Karpas-422 (cell line): ENCODE results near the gene PTGES3. TPM values are rescaled to one million over a fixed set of nuclear protein-coding genes. Genes with fewer than 3 reads are reported as not detected.

Experiments
- DNase-seq: peaks from one replicate; pipeline ENCODE4 v3.0.0-alpha.2; 2015
- H2AFZ ChIP-seq: fragments of 200-600 bp; sonication (generic); 2 replicates; pipeline ENCODE4 v1.6.1; 2014; ENCODE audit warnings: antibody characterized with exemption, low read length, mixed read lengths
- H3K27ac ChIP-seq: fragments of 200-600 bp; sonication (generic); 2 replicates; pipeline ENCODE4 v1.5.1; 2014; ENCODE audit warnings: mild to moderate bottlenecking, low read length, moderate library complexity
- H3K27me3 ChIP-seq: fragments of 200-600 bp; sonication (generic); 2 replicates; pipeline ENCODE4 v1.6.1; 2014; ENCODE audit warnings: low read length, mixed read lengths
- H3K36me3 ChIP-seq: fragments of 200-600 bp; sonication (generic); 2 replicates; pipeline ENCODE4 v1.6.1; 2014; ENCODE audit warnings: low read length, mixed read lengths; ENCODE audit not compliant: insufficient read depth
- H3K4me1 ChIP-seq: fragments of 200-600 bp; sonication (generic); 2 replicates; pipeline ENCODE4 v1.6.1; 2014; ENCODE audit warnings: mild to moderate bottlenecking, low read length, mixed read lengths
- H3K4me2 ChIP-seq: fragments of 200-600 bp; sonication (generic); 2 replicates; pipeline ENCODE4 v1.6.1; 2014; ENCODE audit warnings: low read length, low read depth, mild to moderate bottlenecking; ENCODE audit not compliant: poor library complexity, severe bottlenecking
- H3K4me3 ChIP-seq: fragments of 200-600 bp; sonication (generic); 2 replicates; pipeline ENCODE4 v1.5.1; 2014; ENCODE audit warnings: mild to moderate bottlenecking, antibody characterized with exemption, low read length, mixed read lengths
- H3K79me2 ChIP-seq: fragments of 200-600 bp; sonication (generic); 2 replicates; pipeline ENCODE4 v1.6.1; 2014; ENCODE audit warnings: mild to moderate bottlenecking, low read length, mixed read lengths
- H3K9ac ChIP-seq: fragments of 200-600 bp; sonication (generic); 2 replicates; pipeline ENCODE4 v1.6.0; 2014; ENCODE audit warnings: low read length
- H3K9me2 ChIP-seq: fragments of 200-600 bp; sonication (generic), shearing (Covaris generic); replicated peaks from 2 replicates; pipeline ENCODE4 v1.6.0; 2014; ENCODE audit warnings: mild to moderate bottlenecking, low read length, moderate library complexity; ENCODE audit not compliant: insufficient read depth
- H3K9me3 ChIP-seq: fragments of 300-700, 200-600 bp; sonication (generic); 2 replicates; pipeline ENCODE4 v1.6.1; 2014; ENCODE audit warnings: low read length, mixed read lengths
- H4K20me1 ChIP-seq: fragments of 200-600 bp; sonication (generic); 2 replicates; pipeline ENCODE4 v1.6.1; 2014; ENCODE audit warnings: mild to moderate bottlenecking, antibody characterized with exemption, low read length, low read depth; ENCODE audit not compliant: insufficient read depth
- total RNA-seq: library from RNA; depleted of rRNA; stranded (reverse); fragments of >200 nt; shearing (Covaris generic); gene quantifications from 2 replicates; pipeline ENCODE4 v1.2.3, GENCODE V29; 2014; ENCODE audit warnings: low replicate concordance

The PTGES3 gene
- total RNA-seq, 1 experiment from 2014 or later, result 126 TPM

- Histone ChIP-seq H2AFZ (no peak overlapping the region), H4K20me1 (peaks cover 63% of the 10 kb centered on the region), H3K4me1 (peaks cover 66% of the 10 kb centered on the region), H3K4me2 (peak overlapping the region; percentile 77), H3K9ac (peak overlapping the region; percentile 98), H3K27me3 (no peaks in the 10 kb centered on the region), H3K9me3 (no peaks in the 10 kb centered on the region), H3K79me2 (peaks cover 65% of the 10 kb centered on the region), H3K4me3 (peak overlapping the region; percentile 93), H3K36me3 (peaks cover 57% of the 10 kb centered on the region), H3K9me2 (no peaks in the 10 kb centered on the region), H3K27ac (peak overlapping the region; percentile 95; the same call in 1 of the 2 replicates)
- DNase-seq, result no peak
Measured at GRCh38 chr12:56723352-56723751, 35.3 kb upstream of the PTGES3 start.

GRCh38 chr12:56722832-56723231, 34.7 kb upstream of the PTGES3 start:
- Histone ChIP-seq H3K4me2 (peak overlapping the region; percentile 77), H4K20me1 (peaks cover 66% of the 10 kb centered on the region), H3K27me3 (no peaks in the 10 kb centered on the region), H3K4me3 (peak overlapping the region; percentile 93), H2AFZ (no peak overlapping the region), H3K9me3 (no peaks in the 10 kb centered on the region), H3K9me2 (no peaks in the 10 kb centered on the region), H3K36me3 (peaks cover 57% of the 10 kb centered on the region), H3K9ac (peak overlapping the region; percentile 98; the same call in 1 of the 2 replicates), H3K27ac (peak overlapping the region; percentile 95; the same call in 1 of the 2 replicates), H3K4me1 (peaks cover 70% of the 10 kb centered on the region), H3K79me2 (peaks cover 65% of the 10 kb centered on the region)
- DNase-seq, result no peak

- Histone ChIP-seq H4K20me1 (peaks cover 73% of the 10 kb centered on the region), H3K4me3 (peak overlapping the region; percentile 93; the same call in 1 of the 2 replicates), H3K79me2 (peaks cover 65% of the 10 kb centered on the region), H3K36me3 (peaks cover 57% of the 10 kb centered on the region), H3K4me2 (peak overlapping the region; percentile 77), H3K9me3 (no peaks in the 10 kb centered on the region), H3K4me1 (peaks cover 80% of the 10 kb centered on the region), H3K27ac (peak overlapping the region; percentile 74; the same call in 1 of the 2 replicates), H3K27me3 (no peaks in the 10 kb centered on the region), H3K9ac (no peak overlapping the region; the same call in 1 of the 2 replicates), H2AFZ (no peak overlapping the region), H3K9me2 (no peaks in the 10 kb centered on the region)
- no peak for DNase-seq
Measured at GRCh38 chr12:56721721-56722120, 33.6 kb upstream of the PTGES3 start.

- Histone ChIP-seq H3K36me3 (peaks cover 57% of the 10 kb centered on the region), H3K4me1 (peaks cover 84% of the 10 kb centered on the region), H3K9me2 (no peaks in the 10 kb centered on the region), H3K9me3 (no peaks in the 10 kb centered on the region), H3K4me2 (peak overlapping the region; percentile 77), H2AFZ (no peak overlapping the region), H4K20me1 (peaks cover 77% of the 10 kb centered on the region), H3K9ac (peak overlapping the region; percentile 13), H3K27ac (peak overlapping the region; percentile 74; the same call in 1 of the 2 replicates), H3K79me2 (peaks cover 65% of the 10 kb centered on the region), H3K4me3 (no peak overlapping the region; the same call in 1 of the 2 replicates), H3K27me3 (no peaks in the 10 kb centered on the region)
- DNase-seq, result no peak
Measured at GRCh38 chr12:56721216-56721615, 33.1 kb upstream of the PTGES3 start.

GRCh38 chr12:56720731-56721151, 32.7 kb upstream of the PTGES3 start:
- no peak for DNase-seq
- Histone ChIP-seq H3K79me2 (peaks cover 65% of the 10 kb centered on the region), H3K27me3 (no peaks in the 10 kb centered on the region), H4K20me1 (peaks cover 81% of the 10 kb centered on the region), H3K4me2 (peak overlapping the region; percentile 77), H3K9me3 (no peaks in the 10 kb centered on the region), H2AFZ (no peak overlapping the region), H3K27ac (peak overlapping the region; percentile 74; the same call in 1 of the 2 replicates), H3K4me1 (peaks cover 80% of the 10 kb centered on the region), H3K9ac (peak overlapping the region; percentile 13), H3K36me3 (peaks cover 58% of the 10 kb centered on the region), H3K4me3 (no peak overlapping the region; the same call in 1 of the 2 replicates), H3K9me2 (no peaks in the 10 kb centered on the region)

GRCh38 chr12:56719056-56719455, 31.0 kb upstream of the PTGES3 start:
- no peak overlapping the region for H3K4me3 ChIP-seq
- peaks cover 69% of the 10 kb centered on the region for H3K36me3 ChIP-seq
- H3K9me3 ChIP-seq, result no peaks in the 10 kb centered on the region
- H3K4me1 ChIP-seq, result peaks cover 76% of the 10 kb centered on the region
- H4K20me1 ChIP-seq, result peaks cover 86% of the 10 kb centered on the region
- H3K4me2 ChIP-seq, result peak overlapping the region; percentile 77
- H2AFZ ChIP-seq, result no peak overlapping the region
- H3K27me3 ChIP-seq, result no peaks in the 10 kb centered on the region
- H3K9ac ChIP-seq, result peak overlapping the region; percentile 17; the same call in 1 of the 2 replicates
- H3K79me2 ChIP-seq, result peaks cover 55% of the 10 kb centered on the region
- DNase-seq, result no peak
- peak overlapping the region; percentile 74 for H3K27ac ChIP-seq
- H3K9me2 ChIP-seq, result no peaks in the 10 kb centered on the region

- Histone ChIP-seq H3K9ac (no peak overlapping the region), H3K9me2 (no peaks in the 10 kb centered on the region), H3K4me1 (peaks cover 72% of the 10 kb centered on the region), H3K9me3 (no peaks in the 10 kb centered on the region), H3K4me2 (peak overlapping the region; percentile 77), H3K27ac (peak overlapping the region; percentile 74), H2AFZ (no peak overlapping the region), H3K36me3 (peaks cover 69% of the 10 kb centered on the region), H3K27me3 (no peaks in the 10 kb centered on the region), H4K20me1 (peaks cover 84% of the 10 kb centered on the region), H3K79me2 (peaks cover 51% of the 10 kb centered on the region), H3K4me3 (no peak overlapping the region)
- no peak for DNase-seq
Measured at GRCh38 chr12:56718636-56719035, 30.6 kb upstream of the PTGES3 start.

GRCh38 chr12:56718149-56718548, 30.1 kb upstream of the PTGES3 start:
- no peak overlapping the region for H2AFZ ChIP-seq
- no peaks in the 10 kb centered on the region for H3K27me3 ChIP-seq
- H4K20me1 ChIP-seq, result peaks cover 83% of the 10 kb centered on the region
- H3K9me2 ChIP-seq, result no peaks in the 10 kb centered on the region
- peaks cover 69% of the 10 kb centered on the region for H3K36me3 ChIP-seq
- H3K4me1 ChIP-seq, result peaks cover 67% of the 10 kb centered on the region
- H3K4me2 ChIP-seq, result peak overlapping the region; percentile 77
- H3K4me3 ChIP-seq, result no peak overlapping the region
- peaks cover 46% of the 10 kb centered on the region for H3K79me2 ChIP-seq
- peak overlapping the region; percentile 74 for H3K27ac ChIP-seq
- no peak overlapping the region for H3K9ac ChIP-seq
- H3K9me3 ChIP-seq, result no peaks in the 10 kb centered on the region
- no peak for DNase-seq
